ENCODE measurements around the gene SQOR.

Gene SQOR

GRCh38 chr15:45634432-45635190 is at the start of gene SQOR:
Gene SQOR, plus strand, starts transcription at chr15:45635029. Its CDS starts 23,895 bp downstream, at chr15:45658924.
- peak; percentile 20 for DNase-seq

- DNase-seq: no peak
Measured at GRCh38 chr15:45585069-45585791, 49.6 kb upstream of the SQOR start.

GRCh38 chr15:45586125-45586524 is 48.7 kb upstream of the SQOR start:
- no peak for DNase-seq

GRCh38 chr15:45586601-45587094 is 48.2 kb upstream of the SQOR start:
- DNase-seq: no peak

GRCh38 chr15:45587095-45587862 is 47.5 kb upstream of the SQOR start, which contains the start of gene BLOC1S6:
Gene BLOC1S6, plus strand, starts transcription at chr15:45587379. Its CDS starts 65 bp downstream, at chr15:45587444.
- DNase-seq: peak; percentile 93

- DNase-seq: no peak
Measured at GRCh38 chr15:45587863-45588170, 47.0 kb upstream of the SQOR start.

GRCh38 chr15:45588219-45588875 is 46.5 kb upstream of the SQOR start:
- peak; percentile 6 for DNase-seq

- DNase-seq: peak; percentile 13
Measured at GRCh38 chr15:45589256-45589655, 45.6 kb upstream of the SQOR start.

GRCh38 chr15:45594319-45594718 is 40.5 kb upstream of the SQOR start:
- peak; percentile 14 for DNase-seq

GRCh38 chr15:45594835-45595530 is 39.8 kb upstream of the SQOR start:
- no peak for DNase-seq

- no peak for DNase-seq
Measured at GRCh38 chr15:45603881-45604280, 30.9 kb upstream of the SQOR start.

- DNase-seq: no peak
Measured at GRCh38 chr15:45604326-45604725, 30.5 kb upstream of the SQOR start.

- DNase-seq: no peak
Measured at GRCh38 chr15:45606413-45606812, 28.4 kb upstream of the SQOR start.

- no peak for DNase-seq
Measured at GRCh38 chr15:45606841-45607240, 28.0 kb upstream of the SQOR start.

GRCh38 chr15:45611305-45611704 is 23.5 kb upstream of the SQOR start:
- no peak for DNase-seq

- peak; percentile 52 for DNase-seq
Measured at GRCh38 chr15:45612790-45613415, 21.9 kb upstream of the SQOR start.

GRCh38 chr15:45616901-45617323 is 17.9 kb upstream of the SQOR start:
- peak; percentile 28 for DNase-seq

- DNase-seq: no peak
Measured at GRCh38 chr15:45618813-45619212, 16.0 kb upstream of the SQOR start.

GRCh38 chr15:45628136-45628535 is 6.7 kb upstream of the SQOR start:
- DNase-seq: no peak

- peak; percentile 92 for DNase-seq
Measured at GRCh38 chr15:45630917-45631691, 3.7 kb upstream of the SQOR start.

- DNase-seq: peak; percentile 18
Measured at GRCh38 chr15:45631776-45632175, 3.1 kb upstream of the SQOR start.

Data from fibroblast of skin of right biceps (primary cell).